ENCODE results near the gene ANKH. TPM values are rescaled to one million over a fixed set of nuclear protein-coding genes. Genes with fewer than 3 reads are reported as not detected.

The ANKH gene
- total and polyA plus RNA-seq, 10 of the 15 experiments (the other 5 are each of a cell fraction or from before 2014, with no cell fraction given) = 2.1 to 43.9 (median 14.4) TPM

GRCh38 chr5:14664270-14665100, 207.1 kb downstream of the ANKH start, which contains the start of gene OTULIN (continued):
- TF ChIP-seq MYC (IDR thresholded peaks at IDR 0.05; ENCODE audit: insufficient read depth, insufficient read length, insufficient replicate concordance, low read length, severe bottlenecking) (no peak), DPF2 (IDR thresholded peaks at IDR 0.05) (peak; percentile 85), ETV6 (conservative IDR thresholded peaks at IDR 0.05 in 1 of 2, IDR thresholded peaks at IDR 0.05 in 1 of 2; ENCODE audit: borderline replicate concordance in 1 of 2, low read depth in 1 of 2) (no peak), ZNF207 (IDR thresholded peaks at IDR 0.05; ENCODE audit: borderline replicate concordance) (no peak), HCFC1 (IDR thresholded peaks at IDR 0.05; ENCODE audit: low read length) (0 out of 2 replicates have a peak, but pooled peaks have one; percentile 47), BCL3 (IDR thresholded peaks at IDR 0.05; ENCODE audit: borderline replicate concordance, insufficient read depth, low read depth, low read length, poor library complexity, severe bottlenecking) (no peak), ZBED1 (IDR thresholded peaks at IDR 0.05; ENCODE audit: borderline replicate concordance) (no peak; the same call in 1 of the 2 replicates), NRF1 (conservative IDR thresholded peaks at IDR 0.05; ENCODE audit: low read depth, low read length) (peak; percentile 76)
- TF ChIP-seq, protein P1, sequence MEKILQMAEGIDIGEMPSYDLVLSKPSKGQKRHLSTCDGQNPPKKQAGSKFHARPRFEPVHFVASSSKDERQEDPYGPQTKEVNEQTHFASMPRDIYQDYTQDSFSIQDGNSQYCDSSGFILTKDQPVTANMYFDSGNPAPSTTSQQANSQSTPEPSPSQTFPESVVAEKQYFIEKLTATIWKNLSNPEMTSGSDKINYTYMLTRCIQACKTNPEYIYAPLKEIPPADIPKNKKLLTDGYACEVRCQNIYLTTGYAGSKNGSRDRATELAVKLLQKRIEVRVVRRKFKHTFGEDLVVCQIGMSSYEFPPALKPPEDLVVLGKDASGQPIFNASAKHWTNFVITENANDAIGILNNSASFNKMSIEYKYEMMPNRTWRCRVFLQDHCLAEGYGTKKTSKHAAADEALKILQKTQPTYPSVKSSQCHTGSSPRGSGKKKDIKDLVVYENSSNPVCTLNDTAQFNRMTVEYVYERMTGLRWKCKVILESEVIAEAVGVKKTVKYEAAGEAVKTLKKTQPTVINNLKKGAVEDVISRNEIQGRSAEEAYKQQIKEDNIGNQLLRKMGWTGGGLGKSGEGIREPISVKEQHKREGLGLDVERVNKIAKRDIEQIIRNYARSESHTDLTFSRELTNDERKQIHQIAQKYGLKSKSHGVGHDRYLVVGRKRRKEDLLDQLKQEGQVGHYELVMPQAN (conservative IDR thresholded peaks at IDR 0.05) = peak; percentile 80

Data from GM12878 (cell line).